GM19328 (cell line): Measurements from ENCODE around the gene USP11.
"Not testable (repeated sequence)": the region's sequence is repeated elsewhere in the genome, so short reads cannot be mapped to it uniquely, and the experiment has no call there.

Source experiments
- ATAC-seq: cut with Tn5 transposase; IDR thresholded peaks from one replicate; pipeline ENCODE4 v1.9.1; 2021; ENCODE audit warnings: mild to moderate bottlenecking, moderate library complexity; ENCODE audit not compliant: unreplicated experiment

The USP11 gene

GRCh38 chrX:47244676-47245075, 11.9 kb downstream of the USP11 start:
- no peak for ATAC-seq

GRCh38 chrX:47245156-47245555, 12.3 kb downstream of the USP11 start:
- ATAC-seq = no peak

- ATAC-seq = no peak
These were observed 14.6 kb downstream of the USP11 start for GRCh38 chrX:47247206-47247998.

DNA sequence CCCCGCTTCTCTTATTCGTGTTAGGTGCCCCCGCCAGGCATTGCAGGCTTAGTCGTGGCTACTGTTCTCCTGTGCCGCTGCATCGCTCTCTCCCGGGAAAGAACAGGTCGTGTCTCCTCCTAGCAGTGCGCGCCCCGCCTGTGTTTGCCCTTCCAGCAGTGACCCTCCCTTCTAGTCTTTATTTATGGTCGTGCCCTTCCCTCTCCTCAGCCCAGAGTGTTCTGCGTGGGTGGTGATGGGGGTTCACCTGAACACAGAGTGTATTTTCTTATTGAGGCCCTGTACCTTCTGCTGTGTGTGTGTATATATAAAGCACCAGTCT, 15.2 kb downstream of the USP11 start:
- no peak for ATAC-seq

DNA sequence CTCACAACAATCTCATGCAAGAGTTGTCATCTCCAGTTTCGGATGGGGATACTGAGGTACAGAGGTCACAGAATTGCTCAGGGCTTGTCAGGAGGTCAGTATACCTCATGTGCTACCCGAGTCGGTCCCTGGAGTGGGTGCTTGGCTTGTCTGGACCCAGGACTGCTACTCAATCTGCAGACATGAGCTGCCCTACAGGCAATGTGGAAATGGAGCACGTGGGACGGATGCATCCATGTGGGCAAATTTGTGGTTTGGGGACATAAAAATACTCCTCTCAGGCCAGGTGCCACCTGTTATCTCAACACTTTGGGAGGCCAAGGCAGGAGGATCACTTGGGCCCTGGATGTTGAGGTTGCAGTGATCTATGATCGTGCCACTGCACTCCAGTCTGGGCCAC, 15.8 kb downstream of the USP11 start:
- ATAC-seq = no peak

- no peak for ATAC-seq
These were observed 17.2 kb downstream of the USP11 start for GRCh38 chrX:47250017-47250347.

- not testable (repeated sequence) for ATAC-seq
These were observed 24.8 kb downstream of the USP11 start for GRCh38 chrX:47257620-47258019.

- no peak for ATAC-seq
These were observed 31.8 kb downstream of the USP11 start for GRCh38 chrX:47264483-47265173.

GRCh38 chrX:47266643-47267042, 33.8 kb downstream of the USP11 start:
- ATAC-seq = no peak

DNA sequence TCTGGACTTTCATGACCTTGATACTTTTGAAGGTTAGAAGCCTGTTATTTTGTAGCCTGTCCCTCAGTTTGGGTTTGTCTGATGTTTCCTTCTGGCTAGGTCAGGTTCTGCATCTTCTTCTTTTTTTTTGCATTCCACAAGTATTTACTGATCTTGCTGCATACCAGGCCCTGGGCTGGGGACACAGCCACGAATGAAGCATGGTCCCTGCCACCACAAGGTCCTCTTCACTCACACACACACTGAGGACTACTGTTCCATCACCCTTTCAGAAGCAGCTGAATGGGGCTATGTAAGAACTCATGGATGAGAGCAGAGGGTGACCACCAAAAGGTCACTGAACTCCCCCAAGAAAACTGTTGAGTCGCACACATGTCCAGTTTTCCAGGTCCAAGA, 39.2 kb downstream of the USP11 start:
- no peak for ATAC-seq

- ATAC-seq = no peak
These were observed 40.4 kb downstream of the USP11 start for GRCh38 chrX:47273011-47273730.

DNA sequence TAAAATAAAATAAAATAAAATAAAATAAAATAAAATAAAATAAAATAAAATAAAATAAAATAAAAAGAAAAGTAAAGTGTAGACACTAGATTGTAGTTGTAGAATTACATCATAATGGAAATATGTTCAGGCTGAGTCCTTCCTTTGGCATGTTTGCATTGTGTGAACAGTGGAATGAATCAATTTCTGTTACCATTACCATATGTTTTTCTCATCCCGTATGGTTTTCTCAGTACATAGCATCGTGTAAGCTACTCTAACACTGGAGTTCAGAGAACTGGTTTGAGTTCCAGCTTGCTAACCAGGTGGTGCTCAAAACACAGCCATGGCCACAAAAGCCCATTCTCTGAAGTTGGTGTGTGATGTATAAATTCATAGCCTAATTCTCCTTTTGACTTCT, 45.9 kb downstream of the USP11 start:
- no peak for ATAC-seq

GRCh38 chrX:47283015-47283771, 50.4 kb downstream of the USP11 start:
- ATAC-seq = no peak

DNA sequence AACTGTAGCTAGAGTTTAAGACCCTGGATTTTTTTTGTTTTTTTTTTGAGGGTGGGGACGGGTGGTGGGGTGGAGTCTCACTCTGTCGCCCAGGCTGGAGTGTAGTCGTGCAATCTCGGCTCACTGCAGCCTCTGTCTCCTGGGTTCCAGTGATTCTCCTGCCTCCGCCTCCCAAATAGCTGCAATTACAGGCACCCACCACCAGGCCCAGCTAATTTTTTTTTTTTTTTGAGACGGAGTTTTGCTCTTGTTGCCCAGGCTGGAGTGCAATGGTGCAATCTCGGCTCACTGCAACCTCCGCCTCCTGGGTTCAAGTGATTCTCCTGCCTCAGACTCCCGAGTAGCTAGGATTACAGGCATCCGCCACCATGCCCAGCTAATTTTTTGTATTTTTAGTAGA, 51.8 kb downstream of the USP11 start:
- ATAC-seq = not testable (repeated sequence)

GRCh38 chrX:47285836-47286320, 53.1 kb downstream of the USP11 start:
- no peak for ATAC-seq

DNA sequence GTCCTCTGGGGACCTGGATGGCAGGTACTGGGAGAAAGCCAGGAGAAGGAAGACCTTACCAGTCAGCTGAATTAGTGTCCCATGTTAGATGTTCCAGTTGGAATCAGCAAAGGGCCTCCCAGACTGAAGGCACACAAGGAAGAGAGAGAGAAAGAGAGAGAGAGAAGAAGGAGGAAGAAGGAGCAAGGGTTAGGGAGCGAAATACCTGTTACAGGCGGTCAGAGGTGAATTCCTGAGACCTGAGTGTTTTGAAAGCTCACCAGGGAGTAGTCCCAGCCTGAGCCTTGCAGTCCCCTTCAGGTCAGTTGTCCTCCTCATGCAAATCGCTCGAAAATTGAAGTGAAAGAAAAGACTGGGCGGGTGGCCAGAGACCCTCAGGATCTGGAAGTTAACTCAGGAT, 60.3 kb downstream of the USP11 start:
- no peak for ATAC-seq

DNA sequence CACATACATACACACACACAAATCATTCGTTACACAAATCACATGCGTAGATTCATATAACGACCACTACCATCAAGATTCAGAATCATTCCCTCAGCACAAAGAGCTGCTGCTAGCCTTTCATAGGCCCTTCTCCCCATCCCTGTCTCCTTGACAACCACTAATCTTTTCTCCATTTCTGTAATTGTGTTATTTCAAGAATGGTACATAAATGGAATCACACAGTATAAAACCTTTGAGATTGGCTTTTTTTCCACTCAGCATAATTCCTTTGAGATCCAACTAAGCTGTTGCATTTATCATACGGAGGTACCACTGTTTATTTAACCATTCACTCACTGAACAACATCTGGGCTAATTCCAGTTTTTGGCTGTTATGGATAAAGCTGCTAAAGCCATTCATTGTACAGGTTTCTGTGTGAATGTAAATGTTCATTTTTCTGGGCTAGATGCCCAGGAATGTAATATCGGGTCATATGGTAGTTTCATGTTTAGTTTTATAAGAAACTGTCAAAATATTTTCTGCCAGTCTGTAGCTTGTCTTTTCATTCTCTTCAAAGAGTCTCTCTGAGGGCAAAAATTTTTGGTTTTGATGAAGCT, 64.1 kb downstream of the USP11 start:
- ATAC-seq = no peak

GRCh38 chrX:47297874-47298273, 65.1 kb downstream of the USP11 start:
- no peak for ATAC-seq
